ENCODE data around the gene MAN1B1. TPM values are rescaled to one million over a fixed set of nuclear protein-coding genes. Genes with fewer than 3 reads are reported as not detected.
A peak's percentile ranks its signal among the peaks of the same experiment; 100 is the strongest.

The MAN1B1 gene
- total and polyA plus RNA-seq, 7 donors: 12.0 to 52.0 (median 28.2) TPM

GRCh38 chr9:137136261-137136880 lies 49.6 kb downstream of the MAN1B1 start:
- intact Hi-C loops (cut with DNase I): no loop called here
- WGBS, 2 donors: 20 to 35% methylated on average over 27 of the region's 27 CpGs
- peaks cover 0 to 12% (median 9%) of the 10 kb centered on the region in 4 donors for H3K4me1 ChIP-seq
- peaks cover 45 to 92% (median 53%) of the 10 kb centered on the region in 3 donors for H3K27me3 ChIP-seq
- TF ChIP-seq POLR2A (IDR thresholded peaks at IDR 0.05) (no peak), POLR2AphosphoS5 (IDR thresholded peaks at IDR 0.05) (no peak), CTCF (IDR thresholded peaks at IDR 0.05) (no peak), EP300 (IDR thresholded peaks at IDR 0.05) (no peak)
- H3K36me3 ChIP-seq: no peaks in the 10 kb centered on the region
- no peak overlapping the region for H3K4me3 ChIP-seq
- H3K27ac ChIP-seq: no peak overlapping the region
- no peaks in the 10 kb centered on the region for H3K9me3 ChIP-seq
- no peak for DNase-seq

GRCh38 chr9:137136881-137137607 lies 50.3 kb downstream of the MAN1B1 start:
- TF ChIP-seq CTCF (IDR thresholded peaks at IDR 0.05) (no peak), POLR2A (IDR thresholded peaks at IDR 0.05) (no peak)
- Histone ChIP-seq H3K4me1 (peaks cover 0 to 12% (median 9%) of the 10 kb centered on the region in 4 donors), H3K27me3 (peaks cover 45 to 95% (median 60%) of the 10 kb centered on the region in 3 donors), H3K27ac (no peak overlapping the region), H3K36me3 (no peaks in the 10 kb centered on the region), H3K9me3 (no peaks in the 10 kb centered on the region), H3K4me3 (no peak overlapping the region)
- intact Hi-C loops (cut with DNase I): no loop called here
- WGBS, 2 donors: 70 to 75% methylated on average over 23 of the region's 23 CpGs
- DNase-seq: no peak

GRCh38 chr9:137138058-137138721 lies 51.4 kb downstream of the MAN1B1 start:
- H3K27me3 ChIP-seq: peaks cover 45 to 100% (median 72%) of the 10 kb centered on the region in 3 donors
- WGBS, 2 donors: 10 to 20% methylated on average over 25 of the region's 25 CpGs
- H3K36me3 ChIP-seq: no peaks in the 10 kb centered on the region
- peaks cover 0 to 12% (median 9%) of the 10 kb centered on the region in 4 donors for H3K4me1 ChIP-seq
- no peak overlapping the region for H3K4me3 ChIP-seq
- H3K27ac ChIP-seq: no peak overlapping the region
- DNase-seq: no peak
- H3K9me3 ChIP-seq: no peaks in the 10 kb centered on the region
- TF ChIP-seq POLR2A (IDR thresholded peaks at IDR 0.05): no peak
- TF ChIP-seq POLR2AphosphoS5 (IDR thresholded peaks at IDR 0.05): no peak
- no peak for TF ChIP-seq EP300 (IDR thresholded peaks at IDR 0.05)
- no peak for TF ChIP-seq CTCF (IDR thresholded peaks at IDR 0.05)
- intact Hi-C loops (cut with DNase I): no loop called here

GRCh38 chr9:137138722-137139467 lies 52.1 kb downstream of the MAN1B1 start, which contains the start of gene GRIN1:
Gene GRIN1, plus strand, starts transcription at chr9:137139154. Its CDS starts 333 bp downstream, at chr9:137139487.
- intact Hi-C loops (cut with DNase I): no loop called here
- no peaks in the 10 kb centered on the region for H3K9me3 ChIP-seq
- WGBS, 2 donors: 9 to 20% methylated on average over 104 of the region's 104 CpGs
- H3K27ac ChIP-seq: no peak within 1 kb of the TSS
- H3K4me1 ChIP-seq: peaks cover 0 to 12% (median 9%) of the 10 kb centered on the region in 4 donors
- H3K27me3 ChIP-seq: peaks cover 45 to 100% (median 77%) of the 10 kb centered on the region in 3 donors
- TF ChIP-seq POLR2AphosphoS5 (IDR thresholded peaks at IDR 0.05) (no peak), CTCF (IDR thresholded peaks at IDR 0.05) (no peak), EP300 (IDR thresholded peaks at IDR 0.05) (no peak), POLR2A (IDR thresholded peaks at IDR 0.05) (no peak)
- H3K36me3 ChIP-seq: no peaks in the 10 kb centered on the region
- H3K4me3 ChIP-seq: peak within 1 kb of the TSS in 2 of 4 donors; percentile 9 to 15
- no peak for DNase-seq

Data from sigmoid colon (tissue), 7 donors.